ENCODE data around the gene CALR3. TPM values are rescaled to one million over a fixed set of nuclear protein-coding genes. Genes with fewer than 3 reads are reported as not detected.

The CALR3 gene
- total and polyA plus RNA-seq, 2 of the 8 experiments (the other 6 are each of a cell fraction or from before 2014, with no cell fraction given) = 0.11 to 0.32 TPM

DNA sequence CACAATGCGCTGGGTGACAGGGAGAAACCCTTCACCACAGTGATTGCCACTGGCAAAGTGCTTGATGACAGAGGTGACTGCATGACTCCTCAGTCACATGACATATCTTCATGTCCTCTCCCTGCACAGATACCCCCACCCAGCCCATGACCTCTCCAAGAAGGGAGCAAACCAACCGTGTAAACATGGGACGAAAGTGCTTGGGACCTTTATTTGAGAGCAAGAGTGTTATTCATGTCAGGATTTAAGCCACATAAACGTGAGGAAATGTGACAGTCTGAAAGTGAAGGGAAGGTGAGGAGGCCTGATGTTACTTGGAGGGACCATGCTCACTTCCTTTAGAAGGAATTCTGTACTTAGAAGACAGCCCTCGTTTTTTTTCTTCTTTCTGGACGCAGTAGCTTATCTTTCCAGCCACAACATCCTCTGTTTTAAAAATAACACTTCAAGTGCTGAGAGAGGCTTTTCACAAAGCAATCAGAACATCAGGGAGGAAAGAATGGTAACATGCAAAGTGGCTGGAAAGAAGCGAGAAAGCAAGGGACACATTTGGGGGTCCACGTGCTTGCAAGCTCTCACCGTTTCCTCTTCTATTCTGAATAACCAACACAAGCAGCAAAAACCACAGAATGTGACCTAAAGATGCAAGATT lies 59.8 kb downstream of the CALR3 start:
- Histone ChIP-seq H3K79me1 (ENCODE audit: low read depth, low read length) (no peaks in the 10 kb centered on the region), H3K56ac (replicated peaks; ENCODE audit: insufficient read length, low read depth, low read length) (no peak overlapping the region), H3K27me3 (replicated peaks in 1 of 4; ENCODE audit: control insufficient read depth in 3 of 4, extremely low read depth in 1 of 4, insufficient read depth in 3 of 4, low read length in 3 of 4) (no peaks in the 10 kb centered on the region), H3K4ac (replicated peaks; ENCODE audit: insufficient read length, low read depth, low read length) (no peak overlapping the region), H3K14ac (ENCODE audit: insufficient read length) (no peak overlapping the region), H3K9ac (replicated peaks in 1 of 4; ENCODE audit: extremely low read depth in 1 of 4, low read depth in 3 of 4, low read length in 3 of 4) (no peak overlapping the region), H2BK20ac (ENCODE audit: low read length) (no peak overlapping the region), H3K4me3 (ENCODE audit: extremely low read depth in 1 of 4, insufficient read depth in 2 of 4, low read depth in 3 of 4, low read length in 4 of 4) (no peak overlapping the region), H3K36me3 (ENCODE audit: control insufficient read depth in 2 of 4, insufficient read depth in 4 of 4, low read length in 3 of 4) (peaks cover 2 to 34% (median 23%) of the 10 kb centered on the region in 4 experiments; a peak in 5 of 8 replicates), H3K4me2 (ENCODE audit: insufficient read depth in 1 of 2, low read depth in 2 of 2, low read length in 2 of 2) (no peak overlapping the region), H2AFZ (ENCODE audit: low read length) (no peak overlapping the region), H2BK120ac (replicated peaks; ENCODE audit: low read depth, low read length) (no peak overlapping the region), H4K5ac (ENCODE audit: insufficient read length, low read depth, low read length) (no peak overlapping the region), H3K27ac (ENCODE audit: low read depth, low read length) (no peak overlapping the region), H3K18ac (ENCODE audit: extremely low read depth, low read length) (no peak overlapping the region), H2AK5ac (ENCODE audit: low read depth, low read length) (no peak overlapping the region), H3K23ac (ENCODE audit: insufficient read length) (no peak overlapping the region), H4K91ac (replicated peaks; ENCODE audit: insufficient read length, low read length) (no peak overlapping the region), H2BK12ac (ENCODE audit: low read depth, low read length) (no peak overlapping the region), H2BK15ac (ENCODE audit: low read length) (no peak overlapping the region), H3K9me3 (ENCODE audit: insufficient read depth in 2 of 2, low read depth in 1 of 2, low read length in 1 of 2) (no peaks in the 10 kb centered on the region), H2BK5ac (ENCODE audit: low read depth, low read length) (no peak overlapping the region), H3K23me2 (ENCODE audit: low read depth, low read length) (no peaks in the 10 kb centered on the region), H3K79me2 (ENCODE audit: control insufficient read depth in 1 of 2, insufficient read depth in 2 of 2, low read length in 2 of 2) (no peaks in the 10 kb centered on the region), H4K20me1 (replicated peaks in 1 of 2; ENCODE audit: control insufficient read depth in 1 of 2, insufficient read depth in 2 of 2, low read length in 2 of 2) (peaks cover 2 to 4% of the 10 kb centered on the region in 2 experiments), H4K8ac (ENCODE audit: extremely low read depth, insufficient read depth, low read length) (no peak overlapping the region), H3K4me1 (replicated peaks in 1 of 4; ENCODE audit: control insufficient read depth in 3 of 4, insufficient read depth in 4 of 4, low read length in 3 of 4) (no peaks in the 10 kb centered on the region)
- ChIA-PET POLR2A (ENCODE audit: partially characterized antibody) (interaction anchor here (1.0 to 2.8 kb wide), 2 partner anchors 12 to 360 kb away, joined by 3 to 8 read pairs; partner anchors contain the start of gene TPM4), CTCF (ENCODE audit: partially characterized antibody) (no interaction called here)
- WGBS, 2 experiments (ENCODE audit: extremely low coverage in 1 of 2, insufficient coverage in 1 of 2, insufficient read length in 1 of 2, insufficient replicate concordance in 2 of 2, low coverage in 1 of 2, low lambda C conversion rate in 2 of 2, missing lambda C conversion rate in 1 of 2) = 89% methylated on average over 9 of the region's 9 CpGs; no CpG with 5 or more reads in 1 of the 2 experiments
- no peak for DNase-seq (ENCODE audit: low read depth in 1 of 2, low spot score in 2 of 2)
- FAIRE-seq = no peak
- TF ChIP-seq SIRT6 (IDR thresholded peaks at IDR 0.05; ENCODE audit: low read length) = no peak

All from H1 (cell line).